ENCODE results near the gene DDX41.

- TF ChIP-seq CTCF (IDR thresholded peaks at IDR 0.05) (no peak), POLR2A (IDR thresholded peaks at IDR 0.05) (no peak), EP300 (IDR thresholded peaks at IDR 0.05) (no peak)
These were observed 38.9 kb downstream of the DDX41 start for GRCh38 chr5:177477701-177478477.
